ENCODE data around the gene OBSCN. TPM values are rescaled to one million over a fixed set of nuclear protein-coding genes. Genes with fewer than 3 reads are reported as not detected.

Gene OBSCN
- total RNA-seq, 1 experiment from 2014 or later: 29.1 TPM

DNA sequence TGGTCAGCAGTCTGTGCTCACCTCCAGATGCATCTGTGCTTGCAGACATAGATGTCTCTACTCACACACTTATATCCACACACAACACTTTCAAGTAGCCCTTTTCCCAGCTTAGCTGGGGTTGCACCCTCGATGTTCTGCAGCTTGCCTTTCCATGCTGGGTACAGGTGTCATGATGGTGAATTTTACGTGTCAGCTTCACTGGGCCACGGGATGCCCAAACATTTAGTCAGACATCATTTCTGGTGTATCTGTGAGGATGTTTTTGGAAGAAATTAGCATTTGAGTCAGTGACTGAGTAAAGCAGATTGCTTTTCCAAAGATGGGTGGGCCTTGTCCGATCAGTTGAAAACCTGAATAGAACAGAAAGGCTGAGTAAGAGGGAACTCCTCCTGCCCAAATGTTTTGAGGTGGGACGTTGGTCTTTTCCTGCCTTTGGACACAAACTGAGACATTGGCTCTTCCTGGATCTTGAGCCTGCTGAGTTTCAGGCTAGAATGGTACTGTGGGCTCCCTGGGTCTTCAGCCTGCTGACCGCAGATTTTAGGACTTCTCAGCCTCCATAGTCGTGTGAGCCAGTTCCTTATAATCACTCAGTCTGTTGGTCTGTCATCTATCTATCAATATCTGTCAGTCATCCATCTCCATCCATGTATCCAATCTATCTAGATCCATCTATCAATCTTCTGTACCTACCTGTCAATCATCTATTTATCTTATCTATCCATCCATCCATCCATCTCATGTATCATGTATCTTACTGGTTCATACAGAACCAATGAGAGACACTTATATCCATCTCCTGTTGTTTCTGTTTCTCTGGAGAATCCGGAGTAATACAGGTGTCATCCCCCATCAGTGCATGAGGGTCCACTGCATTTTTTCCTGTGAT lies 12.7 kb upstream of the OBSCN start:
- POLR2A ChIA-PET (ENCODE audit: unreplicated experiment): no interaction called here
- H2AFZ ChIP-seq (ENCODE audit: low read length): no peak overlapping the region
- TF ChIP-seq, protein P1, sequence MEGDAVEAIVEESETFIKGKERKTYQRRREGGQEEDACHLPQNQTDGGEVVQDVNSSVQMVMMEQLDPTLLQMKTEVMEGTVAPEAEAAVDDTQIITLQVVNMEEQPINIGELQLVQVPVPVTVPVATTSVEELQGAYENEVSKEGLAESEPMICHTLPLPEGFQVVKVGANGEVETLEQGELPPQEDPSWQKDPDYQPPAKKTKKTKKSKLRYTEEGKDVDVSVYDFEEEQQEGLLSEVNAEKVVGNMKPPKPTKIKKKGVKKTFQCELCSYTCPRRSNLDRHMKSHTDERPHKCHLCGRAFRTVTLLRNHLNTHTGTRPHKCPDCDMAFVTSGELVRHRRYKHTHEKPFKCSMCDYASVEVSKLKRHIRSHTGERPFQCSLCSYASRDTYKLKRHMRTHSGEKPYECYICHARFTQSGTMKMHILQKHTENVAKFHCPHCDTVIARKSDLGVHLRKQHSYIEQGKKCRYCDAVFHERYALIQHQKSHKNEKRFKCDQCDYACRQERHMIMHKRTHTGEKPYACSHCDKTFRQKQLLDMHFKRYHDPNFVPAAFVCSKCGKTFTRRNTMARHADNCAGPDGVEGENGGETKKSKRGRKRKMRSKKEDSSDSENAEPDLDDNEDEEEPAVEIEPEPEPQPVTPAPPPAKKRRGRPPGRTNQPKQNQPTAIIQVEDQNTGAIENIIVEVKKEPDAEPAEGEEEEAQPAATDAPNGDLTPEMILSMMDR (conservative IDR thresholded peaks at IDR 0.05; ENCODE audit: low read depth, low read length): no peak
- TF ChIP-seq EZH2 (IDR thresholded peaks at IDR 0.05; ENCODE audit: low read length, unreplicated experiment) (no peak), EZH2phosphoT487 (IDR thresholded peaks at IDR 0.05; ENCODE audit: borderline replicate concordance, low read length) (no peak)
- H3K9ac ChIP-seq (ENCODE audit: low read length): no peak overlapping the region
- no peaks in the 10 kb centered on the region for H3K27me3 ChIP-seq (ENCODE audit: low read length)
- H3K9me3 ChIP-seq (ENCODE audit: low read length): peaks cover 17% of the 10 kb centered on the region; the same call in 1 of the 2 replicates
- H3K4me2 ChIP-seq (ENCODE audit: low read length): no peak overlapping the region
- CTCF ChIA-PET: no interaction called here
- no peaks in the 10 kb centered on the region for H3K9me2 ChIP-seq (replicated peaks; ENCODE audit: low read length)
- H3F3A ChIP-seq (ENCODE audit: low read length, unreplicated experiment): no peaks in the 10 kb centered on the region
- H3K27ac ChIP-seq (ENCODE audit: low read length): no peak overlapping the region
- peaks cover 8% of the 10 kb centered on the region; the same call in 1 of the 2 replicates for H3K4me1 ChIP-seq (ENCODE audit: insufficient read depth, low read length)
- no peak for DNase-seq
- H3K36me3 ChIP-seq (ENCODE audit: low read depth, low read length): no peaks in the 10 kb centered on the region; the same call in 1 of the 2 replicates
- H3K4me3 ChIP-seq (ENCODE audit: low read length): no peak overlapping the region
- BruUV-seq (replicated peaks): no TSS peak
- ATAC-seq: no peak
- H3K79me2 ChIP-seq (ENCODE audit: low read length): no peaks in the 10 kb centered on the region
- H4K20me1 ChIP-seq (ENCODE audit: low read length): no peaks in the 10 kb centered on the region
- intact Hi-C loops (cut with micrococcal nuclease): no loop called here

DNA sequence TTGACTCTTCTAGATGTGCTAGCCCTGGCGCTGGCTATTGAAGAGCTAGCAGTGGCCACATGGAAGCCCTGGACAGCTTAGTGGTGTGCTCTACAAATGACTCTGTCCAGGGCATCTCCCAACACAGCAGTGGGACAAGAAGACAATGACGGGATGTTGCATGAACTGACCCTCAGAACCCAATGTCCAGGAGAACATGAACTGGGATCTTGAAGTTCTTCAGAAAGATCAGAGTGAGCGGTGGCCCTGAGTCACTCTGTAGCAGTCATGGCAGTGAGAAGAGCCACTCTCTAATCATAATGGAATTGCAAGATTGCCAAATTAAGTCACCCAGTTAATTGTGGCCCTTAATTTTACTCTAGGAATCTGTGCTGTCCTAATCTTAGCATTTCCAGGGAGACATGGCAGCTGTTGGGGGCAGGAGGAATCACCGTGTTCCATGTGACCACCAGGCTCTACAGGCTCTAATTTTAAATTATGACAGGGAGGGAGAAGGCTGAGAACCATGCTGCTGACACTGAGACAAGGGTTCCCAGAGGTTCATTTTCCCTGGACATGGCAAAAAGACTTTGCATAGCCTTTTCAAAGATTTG lies 10.2 kb upstream of the OBSCN start:
- Histone ChIP-seq H3K4me2 (ENCODE audit: low read length) (no peak overlapping the region), H3K4me1 (ENCODE audit: insufficient read depth, low read length) (no peaks in the 10 kb centered on the region), H3K9me3 (ENCODE audit: low read length) (peaks cover 17% of the 10 kb centered on the region; the same call in 1 of the 2 replicates), H3K9ac (ENCODE audit: low read length) (no peak overlapping the region), H4K20me1 (ENCODE audit: low read length) (no peaks in the 10 kb centered on the region), H3K4me3 (ENCODE audit: low read length) (no peak overlapping the region), H2AFZ (ENCODE audit: low read length) (no peak overlapping the region), H3K36me3 (ENCODE audit: low read depth, low read length) (no peaks in the 10 kb centered on the region; the same call in 1 of the 2 replicates), H3K9me2 (replicated peaks; ENCODE audit: low read length) (no peaks in the 10 kb centered on the region), H3F3A (ENCODE audit: low read length, unreplicated experiment) (no peaks in the 10 kb centered on the region), H3K79me2 (ENCODE audit: low read length) (no peaks in the 10 kb centered on the region), H3K27ac (ENCODE audit: low read length) (no peak overlapping the region), H3K27me3 (ENCODE audit: low read length) (no peaks in the 10 kb centered on the region)
- ATAC-seq: no peak
- DNase-seq: no peak
- ChIA-PET POLR2A (ENCODE audit: unreplicated experiment) (no interaction called here), CTCF (no interaction called here)
- intact Hi-C loops (cut with micrococcal nuclease): no loop called here
- no peak for TF ChIP-seq EZH2phosphoT487 (IDR thresholded peaks at IDR 0.05; ENCODE audit: borderline replicate concordance, low read length)
- no peak for TF ChIP-seq EZH2 (IDR thresholded peaks at IDR 0.05; ENCODE audit: low read length, unreplicated experiment)
- TF ChIP-seq, protein P1 (conservative IDR thresholded peaks at IDR 0.05; ENCODE audit: low read depth, low read length): no peak
- BruUV-seq (replicated peaks): no TSS peak

Measured in PC-3 (cell line).